Activated T-cell treated with anti-CD3 and anti-CD28 coated beads, Interleukin-2, amount 50 U/mL, for 72 hours (primary cell): ENCODE measurements around the gene PDXK. TPM values are rescaled to one million over a fixed set of nuclear protein-coding genes. Genes with fewer than 3 reads are reported as not detected.

Experiments
- ATAC-seq, 2 donors: fragments of 150-1000 bp; cut with Tn5 transposase; replicated peaks in 1 of 2; 2 replicates each; pipeline ENCODE4 v1.10.0; 2021; ENCODE audit warnings: moderate library complexity in 2 of 2, mild to moderate bottlenecking in 1 of 2
- DNase-seq, 2 donors: peaks; one replicate each; pipeline ENCODE4 v3.0.0; 2021 to 2022; ENCODE audit warnings: mixed read lengths in 1 of 2
- H3K27ac Mint-ChIP-seq: one replicate; pipeline ENCODE4 v1.8.0; 2022; ENCODE audit warnings: mild to moderate bottlenecking, moderate library complexity, mixed read lengths
- H3K27me3 Mint-ChIP-seq: one replicate; pipeline ENCODE4 v1.8.0; 2022; ENCODE audit warnings: low read depth, mixed read lengths
- H3K36me3 Mint-ChIP-seq, 2 donors: one replicate each; pipeline ENCODE4 v1.8.0; 2022; ENCODE audit warnings: mixed read lengths in 2 of 2, mild to moderate bottlenecking in 1 of 2; ENCODE audit not compliant: insufficient read depth in 2 of 2
- H3K4me1 Mint-ChIP-seq: one replicate; pipeline ENCODE4 v1.8.0; 2022; ENCODE audit warnings: low read depth, mixed read lengths
- H3K4me3 Mint-ChIP-seq, 2 donors: one replicate each; pipeline ENCODE4 v1.8.0; 2022; ENCODE audit warnings: mild to moderate bottlenecking in 2 of 2, mixed read lengths in 2 of 2, moderate library complexity in 2 of 2
- H3K9me3 Mint-ChIP-seq, 2 donors: one replicate each; pipeline ENCODE4 v1.8.0; 2022; ENCODE audit warnings: mixed read lengths in 2 of 2
- total RNA-seq, 2 donors: library from RNA; stranded (reverse); gene quantifications; one replicate each; pipeline ENCODE4 v1.2.3, GENCODE V29; 2022

Gene PDXK
- total RNA-seq, 2 donors from 2014 or later = 87.9 to 99.5 TPM

GRCh38 chr21:43734131-43734927 lies 15.4 kb downstream of the PDXK start:
- DNase-seq (peak in 1 of 2 donors; percentile 28), ATAC-seq (peak; percentile 66 to 71)
- peaks cover 48% of the 10 kb centered on the region for H3K4me1 Mint-ChIP-seq
- peaks cover 0 to 1% of the 10 kb centered on the region in 2 donors for H3K36me3 Mint-ChIP-seq
- H3K27me3 Mint-ChIP-seq = no peaks in the 10 kb centered on the region
- no peaks in the 10 kb centered on the region for H3K9me3 Mint-ChIP-seq
- no peak overlapping the region for H3K27ac Mint-ChIP-seq
- H3K4me3 Mint-ChIP-seq = peak overlapping the region; percentile 59 to 70

- Mint-ChIP-seq H3K9me3 (no peaks in the 10 kb centered on the region), H3K27ac (no peak overlapping the region), H3K4me1 (peaks cover 47% of the 10 kb centered on the region), H3K4me3 (peak overlapping the region; percentile 20 to 29), H3K27me3 (no peaks in the 10 kb centered on the region), H3K36me3 (peaks cover 0 to 1% of the 10 kb centered on the region in 2 donors)
- no peak for DNase-seq
- ATAC-seq = no peak
Observed at GRCh38 chr21:43734928-43735229, 15.9 kb downstream of the PDXK start.

GRCh38 chr21:43735236-43736091 lies 16.5 kb downstream of the PDXK start:
- no peak for DNase-seq
- H3K27ac Mint-ChIP-seq = no peak overlapping the region
- H3K4me1 Mint-ChIP-seq = peaks cover 43% of the 10 kb centered on the region

GRCh38 chr21:43736224-43736883 lies 17.4 kb downstream of the PDXK start:
- Mint-ChIP-seq H3K4me1 (peaks cover 39% of the 10 kb centered on the region), H3K27ac (no peak overlapping the region), H3K4me3 (no peak overlapping the region), H3K36me3 (peaks cover 0 to 1% of the 10 kb centered on the region in 2 donors), H3K27me3 (no peaks in the 10 kb centered on the region), H3K9me3 (no peaks in the 10 kb centered on the region)
- no peak for ATAC-seq
- DNase-seq = no peak

More at GRCh38 chr21:43735236-43736091, 16.5 kb downstream of the PDXK start:
- ATAC-seq = no peak
- Mint-ChIP-seq H3K4me3 (peak overlapping the region in 1 of 2 donors; percentile 20), H3K27me3 (no peaks in the 10 kb centered on the region), H3K9me3 (no peaks in the 10 kb centered on the region), H3K36me3 (peaks cover 0 to 1% of the 10 kb centered on the region in 2 donors)

- Mint-ChIP-seq H3K27ac (no peak overlapping the region), H3K4me1 (peaks cover 36% of the 10 kb centered on the region)
- no peak for ATAC-seq
Observed at GRCh38 chr21:43737158-43737950, 18.4 kb downstream of the PDXK start.

GRCh38 chr21:43739621-43740435 lies 20.9 kb downstream of the PDXK start:
- Mint-ChIP-seq H3K4me1 (peaks cover 15% of the 10 kb centered on the region), H3K27ac (no peak overlapping the region), H3K27me3 (no peaks in the 10 kb centered on the region), H3K4me3 (no peak overlapping the region), H3K36me3 (peaks cover 1 to 2% of the 10 kb centered on the region in 2 donors), H3K9me3 (no peaks in the 10 kb centered on the region)
- ATAC-seq = peak in 1 of 2 donors; percentile 32
- DNase-seq = no peak

More at GRCh38 chr21:43737158-43737950, 18.4 kb downstream of the PDXK start:
- Mint-ChIP-seq H3K9me3 (no peaks in the 10 kb centered on the region), H3K4me3 (no peak overlapping the region), H3K36me3 (peaks cover 0 to 1% of the 10 kb centered on the region in 2 donors), H3K27me3 (no peaks in the 10 kb centered on the region)
- DNase-seq = no peak

GRCh38 chr21:43740497-43741156 lies 21.7 kb downstream of the PDXK start:
- DNase-seq (no peak), ATAC-seq (peak in 1 of 2 donors; percentile 13)
- no peak overlapping the region for H3K4me3 Mint-ChIP-seq
- no peak overlapping the region for H3K27ac Mint-ChIP-seq
- no peaks in the 10 kb centered on the region for H3K27me3 Mint-ChIP-seq
- peaks cover 11% of the 10 kb centered on the region for H3K4me1 Mint-ChIP-seq
- peaks cover 2 to 6% of the 10 kb centered on the region in 2 donors for H3K36me3 Mint-ChIP-seq
- H3K9me3 Mint-ChIP-seq = no peaks in the 10 kb centered on the region

- Mint-ChIP-seq H3K4me1 (peaks cover 7% of the 10 kb centered on the region), H3K27me3 (no peaks in the 10 kb centered on the region), H3K4me3 (no peak overlapping the region), H3K9me3 (no peaks in the 10 kb centered on the region), H3K36me3 (peaks cover 2 to 4% of the 10 kb centered on the region in 2 donors), H3K27ac (no peak overlapping the region)
- DNase-seq (no peak), ATAC-seq (no peak)
Observed at GRCh38 chr21:43741423-43742096, 22.6 kb downstream of the PDXK start.

GRCh38 chr21:43743947-43744346 lies 25.0 kb downstream of the PDXK start:
- ATAC-seq (no peak), DNase-seq (no peak)
- H3K27ac Mint-ChIP-seq = no peak overlapping the region

GRCh38 chr21:43744725-43745124 lies 25.8 kb downstream of the PDXK start:
- no peak for DNase-seq
- no peak for ATAC-seq
- Mint-ChIP-seq H3K9me3 (no peaks in the 10 kb centered on the region), H3K27me3 (no peaks in the 10 kb centered on the region), H3K4me3 (no peak overlapping the region), H3K27ac (no peak overlapping the region), H3K36me3 (peaks cover 2 to 4% of the 10 kb centered on the region in 2 donors), H3K4me1 (no peaks in the 10 kb centered on the region)

More at GRCh38 chr21:43743947-43744346, 25.0 kb downstream of the PDXK start:
- H3K4me3 Mint-ChIP-seq = no peak overlapping the region
- peaks cover 5% of the 10 kb centered on the region for H3K4me1 Mint-ChIP-seq
- H3K36me3 Mint-ChIP-seq = peaks cover 2 to 4% of the 10 kb centered on the region in 2 donors
- H3K27me3 Mint-ChIP-seq = no peaks in the 10 kb centered on the region
- no peaks in the 10 kb centered on the region for H3K9me3 Mint-ChIP-seq
